Sigmoid colon (tissue), 4 donors: ENCODE data around the gene ZBTB24.

Source experiments
- CTCF ChIP-seq, 4 experiments: fragments of 450-650 bp in 3 of 4; fragments of 200-600 bp in 1 of 4; IDR thresholded peaks; one replicate each; pipeline ENCODE4 v1.5.1; 2016 to 2019; ENCODE audit warnings: antibody characterized with exemption in 4 of 4, mild to moderate bottlenecking in 3 of 4, moderate library complexity in 2 of 4
- EP300 ChIP-seq, 4 donors: sonication (generic); formaldehyde crosslinking; IDR thresholded peaks; one replicate each; pipeline ENCODE4 v1.6.1; 2017; ENCODE audit warnings: antibody characterized with exemption in 4 of 4
- POLR2A ChIP-seq, 2 donors: fragments of 450-650 bp; IDR thresholded peaks; one replicate each; pipeline ENCODE4 v1.6.1; 2016; ENCODE audit warnings: antibody characterized with exemption in 2 of 2, mild to moderate bottlenecking in 2 of 2, moderate library complexity in 2 of 2
- POLR2AphosphoS5 ChIP-seq, 4 donors: sonication (generic); formaldehyde crosslinking; IDR thresholded peaks; one replicate each; pipeline ENCODE4 v1.6.1; 2017; ENCODE audit warnings: antibody characterized with exemption in 4 of 4

- TF ChIP-seq POLR2AphosphoS5 (IDR thresholded peaks at IDR 0.05): no peak
- no peak for TF ChIP-seq CTCF (IDR thresholded peaks at IDR 0.05)
- TF ChIP-seq POLR2A (IDR thresholded peaks at IDR 0.05): no peak
- TF ChIP-seq EP300 (IDR thresholded peaks at IDR 0.05): no peak
These were observed 20.6 kb upstream of the ZBTB24 start for GRCh38 chr6:109503327-109504224.
